ENCODE measurements around the gene MUC15.

Gene MUC15

DNA sequence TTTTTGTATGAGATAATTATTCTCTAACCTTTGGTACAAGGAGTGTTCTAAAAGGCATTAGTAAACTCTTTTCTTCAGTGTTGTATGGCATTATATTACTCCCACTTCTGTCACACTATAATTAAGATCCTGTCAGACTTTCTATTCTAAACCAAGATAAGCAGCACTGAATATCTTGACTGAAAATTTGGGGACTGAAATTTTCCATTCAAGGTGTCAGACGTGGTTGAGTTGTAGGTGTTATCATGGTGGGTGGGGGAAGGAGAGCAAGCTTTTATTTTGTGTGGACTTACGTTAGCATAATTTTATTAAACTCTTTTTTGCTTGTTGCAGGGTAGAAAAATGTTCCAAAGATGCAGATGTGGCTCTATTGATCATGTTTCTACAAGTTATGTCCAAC lies 22.9 kb downstream of the MUC15 start:
- no peak for ATAC-seq
- H3K27ac Mint-ChIP-seq, result no peak overlapping the region
- no peak for DNase-seq (ENCODE audit: low spot score in 2 of 2)
- peaks cover 12% of the 10 kb centered on the region for H3K9me3 Mint-ChIP-seq
- H3K4me3 Mint-ChIP-seq, result no peak overlapping the region
- H3K4me1 Mint-ChIP-seq, result no peaks in the 10 kb centered on the region
- no peaks in the 10 kb centered on the region for H3K36me3 Mint-ChIP-seq

DNA sequence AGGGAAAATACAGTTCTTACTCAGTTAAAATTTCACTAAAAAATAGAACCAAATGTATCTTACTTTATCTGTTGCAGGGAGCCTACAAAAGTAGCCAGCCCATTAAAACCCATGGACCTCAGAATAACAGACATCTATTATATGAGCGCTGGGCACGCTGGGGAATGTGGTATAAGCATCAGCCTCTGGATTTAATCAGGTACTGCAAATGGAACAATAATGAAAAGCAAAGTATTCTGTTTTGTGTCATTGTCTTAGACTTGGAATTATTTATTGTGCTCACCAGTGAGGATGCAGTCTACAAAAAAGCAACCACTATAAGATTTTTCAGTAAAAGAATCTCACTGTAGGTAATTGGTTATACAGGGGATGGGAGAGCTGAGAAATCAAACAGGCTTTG lies 30.2 kb downstream of the MUC15 start:
- Mint-ChIP-seq H3K4me1 (no peaks in the 10 kb centered on the region), H3K9me3 (peaks cover 16% of the 10 kb centered on the region), H3K36me3 (no peaks in the 10 kb centered on the region), H3K27ac (no peak overlapping the region), H3K4me3 (no peak overlapping the region)
- DNase-seq (ENCODE audit: low spot score in 2 of 2) (no peak), ATAC-seq (no peak)

DNA sequence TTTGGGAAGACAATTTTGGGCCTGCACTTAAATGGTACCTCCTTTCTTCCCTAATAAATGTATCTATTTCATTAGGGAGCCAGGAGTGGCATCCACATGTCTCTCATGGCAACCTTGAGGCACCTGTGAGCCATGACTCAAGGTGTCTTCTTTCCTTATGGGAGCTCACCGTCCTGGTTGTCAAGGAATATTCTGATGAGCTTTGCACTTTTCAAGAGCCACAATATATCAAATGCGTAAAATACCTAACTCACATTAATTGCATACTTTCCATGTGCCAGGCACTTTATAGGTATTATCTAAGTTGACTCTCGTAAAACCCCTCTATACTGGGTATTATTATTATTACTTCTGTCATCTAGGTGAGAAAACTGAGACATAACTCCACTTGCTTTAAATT lies 32.5 kb downstream of the MUC15 start:
- Mint-ChIP-seq H3K27ac (no peak overlapping the region), H3K9me3 (peaks cover 12% of the 10 kb centered on the region), H3K4me3 (no peak overlapping the region), H3K36me3 (no peaks in the 10 kb centered on the region), H3K4me1 (no peaks in the 10 kb centered on the region)
- no peak for ATAC-seq
- no peak for DNase-seq (ENCODE audit: low spot score in 2 of 2)

DNA sequence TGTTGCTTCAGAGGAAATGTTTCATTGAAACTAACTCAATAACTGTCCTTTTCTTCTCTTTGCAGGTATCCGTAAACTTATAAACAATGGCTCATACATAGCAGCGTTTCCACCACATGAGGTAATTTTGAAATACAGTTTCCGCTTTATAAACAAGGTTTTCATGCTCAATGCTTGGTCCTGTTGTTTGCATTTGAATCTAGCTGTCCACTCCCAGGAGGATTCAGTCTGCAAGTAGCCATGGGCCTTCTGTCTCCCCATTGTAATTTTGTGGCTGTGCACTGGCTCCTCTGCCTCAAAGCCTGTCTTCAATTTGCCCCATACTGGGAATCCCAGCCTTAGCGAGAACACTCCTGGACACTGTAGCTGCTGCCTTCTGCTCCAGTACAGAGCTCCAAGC lies 34.7 kb downstream of the MUC15 start:
- no peak overlapping the region for H3K4me3 Mint-ChIP-seq
- H3K27ac Mint-ChIP-seq, result no peak overlapping the region
- H3K4me1 Mint-ChIP-seq, result no peaks in the 10 kb centered on the region
- H3K9me3 Mint-ChIP-seq, result peaks cover 17% of the 10 kb centered on the region
- ATAC-seq, result no peak
- no peak for DNase-seq (ENCODE audit: low spot score in 2 of 2)
- H3K36me3 Mint-ChIP-seq, result no peaks in the 10 kb centered on the region

DNA sequence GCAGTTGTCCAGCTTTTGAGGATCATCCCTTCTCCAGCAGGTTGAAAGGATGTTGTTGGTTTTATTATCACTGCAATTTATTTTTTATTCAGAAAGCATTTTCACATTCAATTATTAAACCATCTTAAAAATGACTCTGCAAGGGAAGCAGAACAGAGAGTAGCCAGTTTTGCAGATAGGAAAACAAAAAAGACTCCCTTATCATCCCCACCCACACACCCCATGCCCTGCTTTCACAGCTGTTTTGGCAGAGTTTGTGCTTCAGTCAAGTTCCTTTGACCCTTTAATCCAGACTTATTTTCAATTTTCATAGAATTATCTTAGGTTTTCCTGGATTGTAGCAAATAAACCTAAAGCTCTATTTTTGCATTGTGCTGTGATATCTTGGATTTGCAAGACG lies 44.4 kb downstream of the MUC15 start:
- DNase-seq (ENCODE audit: low spot score in 2 of 2) (no peak), ATAC-seq (no peak)
- Mint-ChIP-seq H3K9me3 (peaks cover 6% of the 10 kb centered on the region), H3K4me1 (no peaks in the 10 kb centered on the region), H3K27ac (no peak overlapping the region), H3K4me3 (no peak overlapping the region), H3K36me3 (no peaks in the 10 kb centered on the region)

DNA sequence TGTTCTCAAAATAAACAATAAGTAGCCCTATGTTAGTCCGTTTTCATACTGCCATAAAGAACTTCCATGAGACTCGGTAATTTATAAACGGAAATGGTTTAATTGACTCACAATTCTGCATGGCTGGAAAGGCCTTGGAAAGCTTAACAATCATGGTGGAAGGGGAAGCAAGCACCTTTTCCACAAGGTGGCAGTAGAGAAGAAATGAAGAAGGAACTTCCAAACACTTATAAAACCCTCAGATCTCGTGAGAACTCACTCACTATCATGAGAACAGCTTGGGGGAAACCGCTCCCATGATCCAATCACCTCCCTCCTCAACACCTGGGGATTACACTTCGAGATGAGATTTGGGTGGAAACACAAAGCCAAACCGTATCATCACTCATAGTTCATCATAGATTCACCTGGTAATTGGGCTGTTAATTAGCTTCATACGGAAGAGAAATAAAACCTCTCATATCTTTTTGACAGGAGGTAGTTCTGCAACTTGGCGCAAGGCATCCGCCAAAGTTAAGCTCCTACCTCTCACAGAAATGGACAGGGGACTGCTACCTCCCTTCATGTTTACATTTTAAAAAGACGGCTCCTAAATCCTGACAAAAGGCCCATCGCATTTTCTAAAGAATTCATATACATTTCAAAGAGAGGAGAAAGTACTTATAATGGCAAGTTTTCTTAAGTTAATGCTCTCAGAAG lies 49.0 kb downstream of the MUC15 start:
- Mint-ChIP-seq H3K4me3 (no peak overlapping the region), H3K27ac (no peak overlapping the region), H3K9me3 (peaks cover 9% of the 10 kb centered on the region), H3K4me1 (no peaks in the 10 kb centered on the region), H3K36me3 (no peaks in the 10 kb centered on the region)
- ATAC-seq, result no peak
- no peak for DNase-seq (ENCODE audit: low spot score in 2 of 2)

DNA sequence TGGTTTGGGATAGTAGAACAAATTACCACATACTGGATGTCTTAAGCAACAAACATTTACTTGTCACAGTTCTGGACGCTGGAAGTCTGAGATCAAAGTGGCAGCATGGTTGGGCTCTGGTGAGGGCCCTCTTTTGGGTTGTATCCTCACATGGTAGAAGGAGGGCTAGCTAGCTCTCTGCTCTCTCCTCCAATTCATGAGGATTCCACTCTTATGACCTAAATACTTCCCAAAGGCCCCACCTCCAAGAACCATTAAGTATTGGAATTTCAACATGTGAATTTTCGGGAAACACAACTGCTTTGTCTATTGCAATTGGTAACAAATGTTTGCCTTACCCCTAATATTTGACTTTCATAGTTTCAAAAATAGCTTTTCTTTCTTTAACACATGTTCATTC lies 52.6 kb downstream of the MUC15 start:
- Mint-ChIP-seq H3K9me3 (peaks cover 9% of the 10 kb centered on the region), H3K36me3 (no peaks in the 10 kb centered on the region), H3K27ac (no peak overlapping the region), H3K4me3 (no peak overlapping the region), H3K4me1 (no peaks in the 10 kb centered on the region)
- ATAC-seq (no peak), DNase-seq (ENCODE audit: low spot score in 2 of 2) (no peak)

DNA sequence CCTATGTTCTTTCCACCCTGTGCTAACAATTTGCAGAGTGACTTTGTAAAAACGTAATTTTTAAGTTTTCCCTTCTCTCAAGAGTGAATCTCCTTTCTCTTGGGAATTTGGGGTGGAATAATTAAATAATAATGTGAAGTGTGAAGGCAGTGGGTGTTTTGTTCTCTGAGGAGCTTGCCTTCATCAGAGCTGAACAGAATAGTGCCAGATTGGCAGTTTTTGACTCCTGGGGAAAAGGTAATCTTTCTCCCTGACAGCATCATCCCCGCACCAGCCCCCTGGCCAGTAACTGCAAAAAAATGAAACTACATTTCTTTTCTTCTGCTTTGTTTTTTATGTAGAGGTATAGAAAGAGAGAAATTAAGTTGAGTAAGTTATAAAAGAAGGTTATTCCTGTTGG lies 59.9 kb downstream of the MUC15 start:
- DNase-seq (ENCODE audit: low spot score in 2 of 2) (no peak), ATAC-seq (no peak)
- Mint-ChIP-seq H3K4me1 (no peaks in the 10 kb centered on the region), H3K36me3 (no peaks in the 10 kb centered on the region), H3K4me3 (no peak overlapping the region), H3K27ac (no peak overlapping the region), H3K9me3 (peaks cover 18% of the 10 kb centered on the region)

DNA sequence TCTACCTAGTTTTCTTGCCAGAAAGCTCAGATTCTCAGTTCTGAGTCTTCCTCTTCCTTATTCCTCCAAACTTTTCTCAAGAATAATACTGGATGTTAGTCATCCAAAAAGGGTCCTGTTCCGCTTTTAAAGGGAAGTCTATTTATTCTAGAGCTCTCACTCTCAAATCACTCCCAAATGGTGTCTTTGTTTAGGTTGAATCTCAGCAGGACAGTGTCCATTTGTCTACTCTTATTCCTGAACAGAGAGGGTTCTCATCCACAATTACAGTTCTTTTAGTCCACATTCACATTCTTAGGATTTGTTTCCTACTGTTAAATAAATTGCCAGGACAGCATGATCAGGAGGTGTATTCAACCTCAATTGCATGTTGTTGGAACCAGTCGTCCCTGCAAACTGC lies 61.3 kb downstream of the MUC15 start:
- Mint-ChIP-seq H3K36me3 (no peaks in the 10 kb centered on the region), H3K4me3 (no peak overlapping the region), H3K9me3 (peaks cover 21% of the 10 kb centered on the region), H3K27ac (no peak overlapping the region), H3K4me1 (no peaks in the 10 kb centered on the region)
- no peak for ATAC-seq
- no peak for DNase-seq (ENCODE audit: low spot score in 2 of 2)

DNA sequence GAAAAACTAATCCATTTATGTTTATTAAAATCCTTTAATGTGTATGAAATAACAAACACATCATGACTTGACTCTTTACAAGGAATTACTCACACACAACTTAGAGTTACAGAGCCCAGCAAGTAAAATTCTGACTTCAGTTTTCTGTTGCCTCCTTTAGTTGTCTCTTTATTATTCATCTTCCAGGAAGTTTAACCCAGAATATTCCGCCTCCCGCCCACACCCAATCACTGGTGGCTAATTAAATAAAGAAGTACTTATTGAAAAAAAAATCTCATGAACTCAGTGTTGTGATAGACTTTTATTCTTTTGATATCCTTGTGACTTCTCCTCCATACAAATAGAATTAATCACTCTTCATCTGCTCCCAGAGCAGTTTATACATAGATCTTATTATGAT lies 61.9 kb downstream of the MUC15 start:
- Mint-ChIP-seq H3K27ac (no peak overlapping the region), H3K9me3 (peaks cover 24% of the 10 kb centered on the region)
- no peak for ATAC-seq

More for the DNA sequence above, 61.9 kb downstream of the MUC15 start:
- no peaks in the 10 kb centered on the region for H3K36me3 Mint-ChIP-seq
- H3K4me3 Mint-ChIP-seq, result no peak overlapping the region
- no peak for DNase-seq (ENCODE audit: low spot score in 2 of 2)
- no peaks in the 10 kb centered on the region for H3K4me1 Mint-ChIP-seq

Data from stimulated activated effector memory CD8-positive, alpha-beta T cell treated with anti-CD3 and anti-CD28 coated beads, Interleukin-12 subunit alpha, Interleukin-12 subunit beta, amount 100 ng/mL, for 72 hours (primary cell).